ENCODE data around the gene ATG16L1. TPM values are rescaled to one million over a fixed set of nuclear protein-coding genes. Genes with fewer than 3 reads are reported as not detected.

The ATG16L1 gene
- polyA plus RNA-seq, 3 donors from 2014 or later, result 9.3 to 16.4 (median 13.2) TPM

- Mint-ChIP-seq H3K4me1 (peaks cover 1 to 6% of the 10 kb centered on the region in 2 donors), H3K27ac (peak overlapping the region in 5 of 6 donors; percentile 0 to 62 (median 28)), H3K36me3 (peaks cover 36 to 71% (median 44%) of the 10 kb centered on the region in 3 donors), H3K9me3 (no peaks in the 10 kb centered on the region), H3K4me3 (no peak overlapping the region), H3K27me3 (ENCODE audit: low read depth in 3 of 3) (peaks cover 0 to 3% (median 1%) of the 10 kb centered on the region in 3 donors)
- no peak for DNase-seq
Measured at GRCh38 chr2:233290051-233290845, 38.8 kb downstream of the ATG16L1 start.

DNA sequence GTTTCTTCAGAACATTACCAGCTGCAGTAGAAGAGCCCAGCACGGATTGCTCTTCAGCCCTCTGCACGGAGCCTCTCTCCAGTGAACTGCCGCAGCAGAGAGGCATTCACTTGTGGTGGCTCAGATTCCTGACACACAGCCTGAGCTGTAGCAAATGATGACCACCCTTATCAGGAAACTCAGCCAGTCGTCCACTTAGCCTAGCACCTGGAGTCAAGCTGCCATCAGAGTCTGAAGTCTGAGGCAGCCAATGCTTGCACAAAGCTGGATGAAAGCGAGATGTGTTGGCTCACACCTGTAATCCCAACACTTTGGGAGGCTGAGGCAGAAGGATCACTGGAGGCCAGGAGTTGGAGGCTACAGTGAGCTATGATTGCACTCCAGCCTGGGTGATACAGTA lies 44.4 kb downstream of the ATG16L1 start:
- H3K27ac Mint-ChIP-seq, result peak overlapping the region in 3 of 6 donors; percentile 17 to 71 (median 58)

GRCh38 chr2:233297076-233297475 lies 45.6 kb downstream of the ATG16L1 start:
- H3K9me3 Mint-ChIP-seq, result no peaks in the 10 kb centered on the region
- H3K4me3 Mint-ChIP-seq, result no peak overlapping the region
- DNase-seq, result no peak
- H3K27ac Mint-ChIP-seq, result peak overlapping the region in 2 of 6 donors; percentile 28 to 64
- peaks cover 0 to 4% (median 2%) of the 10 kb centered on the region in 3 donors for H3K27me3 Mint-ChIP-seq (ENCODE audit: low read depth in 3 of 3)
- H3K36me3 Mint-ChIP-seq, result peaks cover 19 to 36% (median 33%) of the 10 kb centered on the region in 3 donors
- peaks cover 0 to 3% of the 10 kb centered on the region in 2 donors for H3K4me1 Mint-ChIP-seq

More for the DNA sequence above, 44.4 kb downstream of the ATG16L1 start:
- Mint-ChIP-seq H3K27me3 (ENCODE audit: low read depth in 3 of 3) (peaks cover 0 to 2% (median 2%) of the 10 kb centered on the region in 3 donors), H3K4me1 (peaks cover 0 to 5% of the 10 kb centered on the region in 2 donors), H3K9me3 (no peaks in the 10 kb centered on the region), H3K4me3 (no peak overlapping the region), H3K36me3 (peaks cover 24 to 47% (median 39%) of the 10 kb centered on the region in 3 donors)
- DNase-seq, result no peak

DNA sequence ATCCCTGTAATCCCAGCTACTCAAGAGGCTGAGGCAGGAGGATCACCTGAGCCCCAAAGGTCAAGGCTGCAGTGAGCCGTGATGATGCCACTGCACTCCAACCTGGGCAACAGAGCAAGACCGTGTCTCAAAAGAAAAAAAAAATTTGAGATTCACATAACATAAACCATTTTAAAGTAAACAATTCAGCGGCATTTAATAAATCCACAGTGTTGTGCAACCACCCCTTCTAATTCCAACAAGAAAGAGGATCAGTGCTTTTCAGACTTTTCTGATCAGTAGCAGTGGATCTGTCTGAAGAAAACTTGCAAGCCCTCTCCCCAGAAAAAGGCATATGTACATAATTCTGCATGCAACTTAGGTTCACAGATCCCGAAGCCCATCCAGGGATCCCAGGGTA lies 48.9 kb downstream of the ATG16L1 start:
- Mint-ChIP-seq H3K4me3 (no peak overlapping the region), H3K27ac (peak overlapping the region in 1 of 6 donors; percentile 40), H3K9me3 (no peaks in the 10 kb centered on the region), H3K4me1 (peaks cover 0 to 3% of the 10 kb centered on the region in 2 donors), H3K27me3 (ENCODE audit: low read depth in 3 of 3) (peaks cover 0 to 4% (median 0%) of the 10 kb centered on the region in 3 donors), H3K36me3 (peaks cover 3 to 8% (median 4%) of the 10 kb centered on the region in 3 donors)
- DNase-seq, result no peak

DNA sequence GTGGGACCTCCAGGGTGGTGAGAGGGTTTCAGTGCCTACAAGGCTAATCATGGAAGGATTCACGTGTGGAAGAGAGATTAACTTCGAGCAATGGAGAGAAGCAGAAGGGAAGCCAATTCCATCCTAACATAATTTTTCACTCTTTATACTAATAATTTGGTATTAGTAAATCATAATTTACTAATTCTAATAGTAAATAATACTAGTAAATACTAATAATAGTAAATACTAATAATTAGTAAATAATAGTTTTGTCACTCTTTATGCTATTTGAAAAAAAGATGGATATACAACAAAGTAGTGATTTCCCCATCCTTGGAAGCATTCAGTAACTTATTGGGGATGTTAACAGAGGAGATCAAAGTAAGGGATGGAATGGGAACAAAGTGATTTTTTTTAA lies 49.8 kb downstream of the ATG16L1 start:
- Mint-ChIP-seq H3K4me1 (peaks cover 0 to 3% of the 10 kb centered on the region in 2 donors), H3K27ac (no peak overlapping the region), H3K36me3 (peaks cover 0 to 2% (median 0%) of the 10 kb centered on the region in 3 donors), H3K4me3 (no peak overlapping the region), H3K9me3 (no peaks in the 10 kb centered on the region), H3K27me3 (ENCODE audit: low read depth in 3 of 3) (peaks cover 0 to 4% (median 0%) of the 10 kb centered on the region in 3 donors)
- DNase-seq, result no peak

- H3K4me3 Mint-ChIP-seq, result no peak overlapping the region
- peaks cover 0 to 2% (median 2%) of the 10 kb centered on the region in 3 donors for H3K27me3 Mint-ChIP-seq (ENCODE audit: low read depth in 3 of 3)
- H3K36me3 Mint-ChIP-seq, result no peaks in the 10 kb centered on the region
- peaks cover 0 to 3% of the 10 kb centered on the region in 2 donors for H3K4me1 Mint-ChIP-seq
- no peak for DNase-seq
- H3K27ac Mint-ChIP-seq, result no peak overlapping the region
- no peaks in the 10 kb centered on the region for H3K9me3 Mint-ChIP-seq
Measured at GRCh38 chr2:233301811-233302210, 50.3 kb downstream of the ATG16L1 start.

DNA sequence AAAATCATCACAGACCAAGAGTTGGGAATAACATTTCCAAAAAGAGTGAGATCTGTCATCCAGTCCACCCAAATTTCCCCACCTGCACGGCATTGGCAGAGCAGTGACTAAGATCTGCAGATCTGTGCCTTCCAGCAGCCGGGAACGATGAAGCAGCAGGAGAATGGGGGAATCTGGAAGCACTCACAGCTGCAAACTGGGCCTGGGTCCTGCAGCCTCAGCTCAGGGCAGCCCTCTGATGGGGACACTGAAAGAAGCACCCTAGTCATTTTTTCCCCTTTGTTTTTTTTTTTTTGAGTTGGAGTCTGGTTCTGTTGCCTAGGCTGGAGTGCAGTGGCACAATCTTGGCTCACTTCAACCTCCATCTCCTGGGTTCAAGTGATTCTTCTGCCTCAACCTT lies 51.8 kb downstream of the ATG16L1 start:
- Mint-ChIP-seq H3K36me3 (no peaks in the 10 kb centered on the region), H3K9me3 (no peaks in the 10 kb centered on the region), H3K4me1 (peaks cover 0 to 3% of the 10 kb centered on the region in 2 donors), H3K27me3 (ENCODE audit: low read depth in 3 of 3) (peaks cover 0 to 5% (median 2%) of the 10 kb centered on the region in 3 donors), H3K27ac (no peak overlapping the region), H3K4me3 (no peak overlapping the region)
- no peak for DNase-seq

DNA sequence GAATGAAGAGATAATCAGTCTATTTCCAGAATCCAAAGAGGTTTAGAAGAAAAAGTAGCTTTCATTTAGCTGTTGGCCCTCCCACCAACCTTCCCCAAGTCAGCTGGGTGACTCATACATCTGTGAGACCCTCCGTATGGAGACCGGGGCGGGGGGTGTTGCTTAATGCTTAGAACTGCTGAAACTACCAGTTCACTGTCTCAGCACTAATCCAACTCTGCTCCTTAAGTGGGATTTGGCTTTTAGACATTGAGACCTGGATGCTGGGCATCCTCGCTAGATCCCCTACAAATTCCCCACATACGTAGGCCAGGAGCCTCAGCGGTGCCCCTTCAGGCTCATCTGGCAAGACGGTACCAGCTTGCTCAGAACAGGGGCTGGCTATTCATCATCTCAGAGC lies 56.1 kb downstream of the ATG16L1 start, which contains the start of gene SAG:
TSS of gene SAG (plus strand) at position 252 of the 400 bp plus-strand sequence. CDS start 1,374 bp downstream, outside the sequence.
- Mint-ChIP-seq H3K36me3 (no peaks in the 10 kb centered on the region), H3K9me3 (no peaks in the 10 kb centered on the region), H3K4me3 (no peak within 1 kb of the TSS), H3K27me3 (ENCODE audit: low read depth in 3 of 3) (peaks cover 3 to 8% (median 5%) of the 10 kb centered on the region in 3 donors), H3K27ac (peak within 1 kb of the TSS in 4 of 6 donors; percentile 49 to 80 (median 55)), H3K4me1 (peaks cover 24 to 25% of the 10 kb centered on the region in 2 donors)
- DNase-seq, result no peak

GRCh38 chr2:233311241-233311926 lies 59.9 kb downstream of the ATG16L1 start:
- H3K36me3 Mint-ChIP-seq, result no peaks in the 10 kb centered on the region
- peaks cover 3 to 8% (median 5%) of the 10 kb centered on the region in 3 donors for H3K27me3 Mint-ChIP-seq (ENCODE audit: low read depth in 3 of 3)
- H3K9me3 Mint-ChIP-seq, result no peaks in the 10 kb centered on the region
- H3K4me3 Mint-ChIP-seq, result peak overlapping the region; percentile 34 to 67 (median 58)
- H3K4me1 Mint-ChIP-seq, result peaks cover 31 to 33% of the 10 kb centered on the region in 2 donors
- peak; percentile 52 to 66 (median 61) for DNase-seq
- peak overlapping the region; percentile 45 to 71 (median 54) for H3K27ac Mint-ChIP-seq

DNA sequence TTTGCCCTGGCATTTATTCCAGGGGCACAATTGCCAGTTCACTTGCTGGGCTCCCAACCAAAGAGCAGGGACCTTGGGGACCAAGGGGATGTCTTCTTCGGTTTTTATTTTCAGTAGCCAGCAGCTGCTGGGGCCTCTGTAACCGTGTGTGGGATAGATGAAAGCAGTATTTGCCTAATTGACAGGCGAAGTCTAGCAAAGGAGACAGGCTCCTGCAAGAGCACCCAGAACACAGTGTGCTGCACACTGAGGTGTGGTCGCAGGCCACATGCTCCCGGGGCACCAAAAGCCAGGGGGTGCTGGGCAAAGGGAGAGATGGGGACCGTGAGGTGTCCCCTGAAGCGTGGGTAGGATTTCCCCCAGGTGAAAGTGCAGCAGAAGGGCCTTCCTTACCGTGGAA lies 61.4 kb downstream of the ATG16L1 start:
- Mint-ChIP-seq H3K4me3 (peak overlapping the region in 1 of 5 donors; percentile 2), H3K9me3 (no peaks in the 10 kb centered on the region)

GRCh38 chr2:233314180-233314925 lies 62.9 kb downstream of the ATG16L1 start:
- Mint-ChIP-seq H3K4me3 (no peak overlapping the region), H3K27me3 (ENCODE audit: low read depth in 3 of 3) (peaks cover 4 to 8% (median 6%) of the 10 kb centered on the region in 3 donors), H3K9me3 (no peaks in the 10 kb centered on the region), H3K36me3 (no peaks in the 10 kb centered on the region), H3K4me1 (peaks cover 27 to 31% of the 10 kb centered on the region in 2 donors), H3K27ac (no peak overlapping the region)
- no peak for DNase-seq

More for the DNA sequence above, 61.4 kb downstream of the ATG16L1 start:
- Mint-ChIP-seq H3K27me3 (ENCODE audit: low read depth in 3 of 3) (peaks cover 3 to 5% (median 5%) of the 10 kb centered on the region in 3 donors), H3K4me1 (peaks cover 31 to 33% of the 10 kb centered on the region in 2 donors), H3K27ac (peak overlapping the region in 1 of 6 donors; percentile 49), H3K36me3 (no peaks in the 10 kb centered on the region)
- DNase-seq, result no peak

- no peak overlapping the region for H3K27ac Mint-ChIP-seq
- peaks cover 23 to 24% of the 10 kb centered on the region in 2 donors for H3K4me1 Mint-ChIP-seq
Measured at GRCh38 chr2:233317196-233317943, 65.9 kb downstream of the ATG16L1 start.

More at GRCh38 chr2:233317196-233317943, 65.9 kb downstream of the ATG16L1 start:
- Mint-ChIP-seq H3K36me3 (no peaks in the 10 kb centered on the region), H3K9me3 (no peaks in the 10 kb centered on the region), H3K4me3 (no peak overlapping the region), H3K27me3 (ENCODE audit: low read depth in 3 of 3) (peaks cover 3 to 7% (median 4%) of the 10 kb centered on the region in 3 donors)
- no peak for DNase-seq

Measured in immature natural killer cell (primary cell).